Myocyte (in vitro differentiated cells): ENCODE measurements around the gene TCHP. TPM values are rescaled to one million over a fixed set of nuclear protein-coding genes. Genes with fewer than 3 reads are reported as not detected.

Experiments used
- DNase-seq: peaks from one replicate; pipeline ENCODE4 v3.0.0-alpha.2; 2012; ENCODE audit warnings: low read depth
- total RNA-seq: library from RNA; depleted of rRNA; stranded (reverse); fragments of >200 nt; gene quantifications from 2 replicates; pipeline ENCODE4 v1.2.3, GENCODE V29; 2014

Gene TCHP
- total RNA-seq, 1 donor from 2014 or later = 14.2 TPM

DNA sequence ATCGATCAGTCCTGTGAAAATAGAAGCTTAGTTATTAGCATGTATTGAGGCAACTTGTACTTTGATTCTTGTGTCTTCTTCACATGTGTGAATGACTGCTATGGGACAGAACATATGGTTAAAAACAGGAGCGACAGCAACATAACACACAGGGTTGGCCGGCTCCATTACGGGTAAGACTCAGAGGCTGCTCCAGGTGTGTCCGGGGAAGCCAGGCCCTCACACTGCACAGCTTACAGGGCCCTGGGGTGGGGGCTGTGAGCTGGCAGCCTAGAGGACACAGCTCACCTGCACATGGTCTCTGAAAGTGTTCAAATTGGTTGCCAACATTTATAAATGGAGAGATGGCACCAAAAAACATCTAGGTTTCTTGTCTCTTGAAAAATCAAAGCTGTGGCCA, 31.1 kb downstream of the TCHP start:
- no peak for DNase-seq

DNA sequence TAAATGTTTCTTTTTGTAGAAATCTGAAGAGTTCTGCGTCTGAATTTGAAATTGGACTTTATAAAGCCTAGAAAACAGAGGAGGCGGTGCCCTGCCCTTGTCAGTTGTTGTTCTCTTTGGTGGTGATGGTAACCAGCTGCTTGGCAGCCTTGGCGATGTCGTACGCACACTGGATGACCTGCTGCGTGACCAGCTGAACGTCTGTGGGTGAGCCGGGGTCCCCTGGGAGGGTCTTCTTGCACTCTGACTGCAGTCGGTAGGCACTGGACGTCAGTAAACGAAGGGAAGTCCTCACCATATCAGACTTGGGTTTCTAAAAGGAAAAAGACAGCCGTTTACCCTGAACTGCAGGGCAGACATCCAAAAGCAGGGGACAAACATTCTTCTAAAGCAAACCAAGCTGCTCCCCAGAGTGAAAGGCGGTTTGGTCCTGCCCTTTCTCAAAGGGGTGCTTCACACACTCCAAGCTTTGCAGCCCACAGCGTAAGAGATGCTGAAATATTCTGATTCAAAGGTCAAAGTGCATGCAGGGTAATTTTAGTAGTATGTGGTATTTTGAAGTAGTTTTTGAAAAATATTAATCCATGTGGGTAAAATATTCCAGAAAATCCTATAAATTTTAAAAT, 32.9 kb downstream of the TCHP start:
- peak; percentile 58 for DNase-seq

DNA sequence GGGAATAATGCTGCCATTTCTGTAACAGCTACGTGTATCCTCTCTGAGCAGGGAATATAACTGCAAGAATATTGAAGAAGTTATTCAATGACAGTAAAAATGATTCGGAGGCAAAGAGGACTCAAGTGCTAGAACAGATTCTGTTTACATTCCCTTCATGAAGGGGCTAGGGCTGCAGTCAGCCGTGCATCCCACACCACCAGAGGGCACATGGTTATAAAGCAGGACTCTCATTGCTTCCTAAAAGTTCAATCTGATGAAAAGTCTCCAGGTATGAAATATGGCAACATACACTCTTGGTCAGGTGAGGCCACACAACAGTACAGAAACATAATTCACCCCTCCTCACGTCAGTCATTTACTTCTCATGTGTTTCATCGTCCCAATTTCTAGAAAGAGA, 34.0 kb downstream of the TCHP start:
- DNase-seq = no peak

GRCh38 chr12:109937371-109937770, 37.3 kb downstream of the TCHP start:
- DNase-seq = no peak

GRCh38 chr12:109938947-109939346, 38.9 kb downstream of the TCHP start:
- DNase-seq = no peak

DNA sequence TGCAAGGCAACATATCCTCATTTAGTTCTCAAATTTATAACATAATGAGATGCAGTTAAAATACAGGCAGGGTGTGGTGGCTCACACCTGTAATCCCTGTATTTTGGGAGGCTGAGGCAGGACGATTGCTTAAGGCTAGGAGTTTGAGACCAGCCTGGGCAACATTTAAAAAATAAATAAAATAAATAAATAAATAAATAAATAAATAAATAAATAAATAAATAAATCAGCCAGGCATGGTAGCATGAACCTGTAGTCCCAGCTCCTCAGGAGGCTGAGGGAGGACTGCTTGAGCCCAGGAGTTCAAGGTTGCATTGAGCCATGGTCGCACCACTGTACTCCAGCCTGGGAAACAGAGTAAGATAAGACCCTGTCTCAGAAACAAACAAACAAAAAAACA, 39.4 kb downstream of the TCHP start:
- no peak for DNase-seq

DNA sequence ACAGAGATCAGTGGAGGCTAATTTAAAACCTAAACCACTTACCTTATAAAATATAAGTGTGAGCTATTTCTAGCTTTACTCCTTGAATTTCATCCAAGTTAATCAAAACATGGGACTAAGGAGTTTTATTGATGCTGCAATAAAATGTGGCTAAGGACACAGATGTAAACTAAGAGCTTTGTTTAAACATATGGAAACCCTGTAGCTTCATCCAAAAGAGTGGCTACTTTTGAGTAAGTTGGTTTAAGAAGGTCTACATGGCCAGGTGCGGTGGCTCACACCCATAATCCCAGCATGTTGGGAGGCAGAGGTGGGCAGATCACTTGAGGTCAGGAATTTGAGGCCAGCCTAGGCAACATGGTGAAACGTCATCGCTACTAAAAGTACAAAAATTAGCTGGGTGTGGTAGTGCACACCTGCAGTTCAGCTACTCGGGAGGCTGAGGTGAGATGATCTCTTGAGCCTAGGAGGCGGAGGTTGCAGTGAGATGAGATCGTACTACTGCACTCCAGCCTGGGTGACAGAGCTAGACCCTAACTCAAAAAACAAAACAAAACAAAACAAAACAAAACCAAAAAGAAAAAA, 40.4 kb downstream of the TCHP start:
- no peak for DNase-seq

- DNase-seq = no peak
Measured at GRCh38 chr12:109943811-109944210, 43.7 kb downstream of the TCHP start.

GRCh38 chr12:109944561-109945359, 44.7 kb downstream of the TCHP start:
- DNase-seq = peak; percentile 69

DNA sequence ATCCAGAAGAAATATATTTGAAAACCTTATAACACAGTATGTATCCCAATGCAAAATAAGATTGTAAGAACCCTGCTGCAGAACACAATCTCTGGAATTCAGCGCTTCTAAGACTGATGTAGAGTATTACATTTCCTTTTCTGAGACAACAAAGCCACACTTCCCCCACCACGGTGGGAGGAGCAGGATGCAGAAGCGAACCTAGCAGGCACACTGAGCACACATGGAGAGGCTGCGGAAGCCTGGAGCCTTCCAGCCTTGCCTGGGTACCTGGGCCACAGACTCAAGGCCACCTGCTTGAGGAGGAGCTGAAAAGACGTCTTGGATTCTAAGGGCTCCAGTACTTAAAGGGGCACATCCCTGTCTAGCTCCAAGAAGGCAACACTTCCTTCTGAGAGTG, 46.4 kb downstream of the TCHP start:
- DNase-seq = peak; percentile 66

DNA sequence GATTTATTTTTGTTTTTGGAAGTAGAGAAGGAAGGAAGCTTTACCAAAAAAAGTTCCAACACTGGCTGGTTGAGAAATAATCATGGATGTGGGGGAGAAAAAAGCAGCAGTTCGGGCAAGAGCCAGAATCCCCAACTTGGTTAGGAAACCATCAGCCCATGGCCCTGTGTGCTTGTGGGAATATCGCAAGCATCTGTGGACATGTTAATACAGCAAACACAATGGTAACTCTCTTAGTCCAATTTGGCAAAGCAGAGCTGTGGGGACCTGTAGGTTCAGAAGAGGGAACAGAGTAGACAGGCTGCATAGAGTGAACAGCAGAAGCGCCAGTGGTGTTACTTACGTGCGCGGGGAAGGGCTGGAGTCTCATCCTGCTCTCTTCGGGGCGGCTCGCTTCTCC, 46.8 kb downstream of the TCHP start:
- no peak for DNase-seq

DNA sequence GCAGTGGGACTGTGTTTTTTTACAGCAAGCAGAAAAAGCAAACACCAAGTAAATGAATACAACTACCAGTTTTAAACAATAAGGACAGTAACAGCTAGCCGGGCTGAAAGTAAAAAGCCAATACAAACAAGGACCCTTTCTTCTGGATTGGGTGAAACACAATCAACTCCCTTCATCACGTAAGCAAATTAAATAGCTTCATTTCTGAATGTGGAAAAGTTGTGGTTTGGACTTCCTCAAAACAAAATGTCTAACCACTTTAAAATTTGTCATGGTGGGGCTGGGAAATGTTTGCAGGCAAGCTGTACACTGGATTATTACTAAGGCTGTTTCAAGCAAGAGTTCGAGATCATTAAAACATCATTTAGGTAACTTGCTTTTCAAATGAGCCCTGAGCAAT, 47.4 kb downstream of the TCHP start:
- DNase-seq = peak; percentile 55

- peak; percentile 79 for DNase-seq
Measured at GRCh38 chr12:109948368-109948767, 48.3 kb downstream of the TCHP start.

GRCh38 chr12:109949089-109949488, 49.0 kb downstream of the TCHP start:
- DNase-seq = peak; percentile 92

GRCh38 chr12:109950625-109951024, 50.6 kb downstream of the TCHP start:
- DNase-seq = no peak

GRCh38 chr12:109951136-109951535, 51.1 kb downstream of the TCHP start:
- DNase-seq = peak; percentile 85

DNA sequence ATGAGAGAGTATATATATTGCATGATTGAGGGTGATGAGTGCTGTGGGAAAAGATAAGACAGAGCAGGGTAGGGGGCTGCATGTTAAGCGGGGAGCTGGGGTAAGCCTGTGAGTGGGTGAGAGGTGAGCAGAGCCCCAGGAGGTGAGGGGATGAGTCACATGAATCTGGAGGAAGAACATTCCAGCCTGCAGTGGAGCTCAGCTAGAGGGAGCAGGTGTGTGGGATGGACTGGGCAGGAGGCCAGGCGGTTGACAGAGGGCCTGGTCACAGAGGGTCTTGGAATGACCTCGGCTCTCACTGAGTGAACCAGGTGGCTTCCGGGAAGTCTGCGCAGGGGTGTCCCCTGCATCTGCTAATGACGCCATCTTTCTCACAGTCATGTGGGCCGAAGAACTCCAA, 51.7 kb downstream of the TCHP start:
- DNase-seq = peak; percentile 92

DNA sequence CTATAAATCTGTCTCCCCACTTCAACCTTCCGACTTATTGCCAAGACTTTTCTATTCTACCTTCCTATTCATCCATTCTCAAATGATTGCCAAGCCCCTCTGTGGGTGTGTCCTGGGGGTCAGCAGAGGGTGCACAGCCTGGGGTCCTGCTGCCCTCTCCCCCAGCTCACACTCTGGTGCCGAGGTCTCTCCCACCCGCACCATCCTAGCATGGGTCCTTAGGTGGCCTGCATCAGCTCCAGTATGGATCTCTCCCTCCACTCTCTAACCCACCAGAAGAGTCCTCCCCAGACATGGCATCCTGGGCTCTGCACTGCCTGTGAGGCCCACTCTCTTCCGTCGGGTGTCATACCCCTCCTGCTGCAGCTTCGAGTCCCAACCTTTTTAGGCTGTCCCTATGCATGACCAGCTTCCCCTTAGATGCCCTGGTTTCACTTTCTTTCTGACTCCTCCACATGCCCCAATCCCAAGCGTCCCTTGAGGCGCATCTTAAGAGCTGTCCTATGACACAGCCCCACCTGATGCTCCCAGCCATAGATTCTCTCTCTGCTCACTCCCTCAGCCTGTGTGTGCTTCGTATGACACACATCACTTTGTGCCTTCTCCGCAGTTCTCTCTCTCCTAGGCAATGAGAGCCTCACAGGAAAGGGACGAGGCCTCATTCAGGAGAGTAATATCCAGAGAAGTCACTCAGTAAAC, 52.2 kb downstream of the TCHP start:
- no peak for DNase-seq

DNA sequence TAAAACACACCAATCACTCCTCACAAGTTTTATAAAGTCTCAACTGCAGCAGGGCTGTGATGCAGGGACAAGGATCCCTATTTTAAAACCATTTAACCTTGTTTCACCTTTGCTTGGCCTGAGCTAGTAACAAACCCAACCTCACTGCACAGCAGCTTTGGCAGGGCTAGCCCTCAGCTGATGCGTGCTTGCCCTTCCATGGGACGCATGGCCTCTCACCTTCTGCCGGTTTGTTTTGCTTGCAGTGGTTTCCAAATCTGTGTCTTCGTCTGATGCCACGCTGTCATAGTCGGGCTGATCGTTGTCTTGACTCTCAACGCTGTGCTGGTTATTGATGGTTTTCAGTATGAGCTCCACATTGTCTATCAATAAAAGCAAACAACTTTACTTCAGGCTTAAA, 52.8 kb downstream of the TCHP start:
- no peak for DNase-seq

DNA sequence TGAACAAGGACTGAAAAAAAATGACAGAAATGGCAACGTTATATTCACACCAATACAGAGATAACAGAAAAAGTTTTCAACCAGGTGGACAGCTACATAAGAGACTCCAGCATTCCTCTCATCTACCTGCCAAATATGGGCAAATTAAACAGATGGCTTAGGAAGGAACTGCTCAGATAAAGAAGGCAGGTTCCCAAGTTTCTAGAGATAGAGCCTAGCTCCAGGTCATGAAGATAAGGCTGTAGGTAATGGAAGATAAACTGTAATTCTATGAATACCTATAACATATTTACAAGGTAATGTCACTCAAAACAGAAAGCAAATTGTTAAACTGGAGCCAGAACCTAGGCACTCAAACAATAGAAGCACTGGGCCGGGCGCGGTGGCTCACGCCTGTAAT, 53.6 kb downstream of the TCHP start:
- no peak for DNase-seq

- DNase-seq = no peak
Measured at GRCh38 chr12:109958374-109958773, 58.3 kb downstream of the TCHP start.
